Endothelial cell of umbilical vein (primary cell): ENCODE data around the gene DHRS7B. TPM values are rescaled to one million over a fixed set of nuclear protein-coding genes. Genes with fewer than 3 reads are reported as not detected.

Source experiments
- BruUV-seq: library from RNA; stranded (reverse); fragments of 400-500 nt; replicated peaks from 2 replicates; lab custom pipeline; 2021; lab: Mats Ljungman, UMichigan
- CTCF ChIA-PET: fragments of 300-600, 350-600 bp; sonication (Branson Sonifier 250); formaldehyde crosslinking; loops from one replicate; lab custom pipeline; 2021; ENCODE audit warnings: antibody characterized with exemption, inconsistent platforms; lab: Charles Lee
- POLR2A ChIA-PET: fragments of 300-600, 350-600 bp; sonication (Branson Sonifier 250); formaldehyde crosslinking; loops from one replicate; lab custom pipeline; 2021; ENCODE audit warnings: antibody characterized with exemption, inconsistent platforms; lab: Charles Lee
- DNase-seq: peaks from one replicate; pipeline ENCODE4 v3.0.0-alpha.2; 2011; ENCODE audit warnings: low read depth, low spot score
- FAIRE-seq: peaks from 2 replicates; lab custom pipeline; 2011; peaks lifted over from hg19 to GRCh38; lab: Jason Lieb, UNC
- H2AFZ ChIP-seq: 2 replicates; pipeline ENCODE4 v1.6.0; 2012; ENCODE audit warnings: low read depth, low read length, control low read depth, inconsistent platforms
- H3K27ac ChIP-seq: 2 replicates; pipeline ENCODE4 v1.5.1; 2011; ENCODE audit warnings: low read depth, mild to moderate bottlenecking, control low read depth, low read length, moderate library complexity; ENCODE audit not compliant: insufficient read depth
- H3K27me3 ChIP-seq, 2 experiments: 2 replicates each; pipeline versions ENCODE4 v1.6.0 to v1.6.1; 2011; ENCODE audit warnings: low read length in 2 of 2, mixed read lengths in 1 of 2; ENCODE audit not compliant: control insufficient read depth in 2 of 2, insufficient read depth in 2 of 2
- H3K36me3 ChIP-seq, 2 experiments: 2 replicates in 1 of 2; 3 replicates in 1 of 2; pipeline ENCODE4 v1.5.1; 2011; ENCODE audit warnings: low read length in 2 of 2, mild to moderate bottlenecking in 1 of 2, moderate library complexity in 1 of 2; ENCODE audit not compliant: control insufficient read depth in 2 of 2, insufficient read depth in 2 of 2; ENCODE audit errors: extremely low read depth in 1 of 2
- H3K4me1 ChIP-seq: 3 replicates; pipeline ENCODE4 v1.5.1; 2011; ENCODE audit warnings: mild to moderate bottlenecking, low read length; ENCODE audit not compliant: control insufficient read depth, insufficient read depth; ENCODE audit errors: extremely low read depth
- H3K4me2 ChIP-seq: 2 replicates; pipeline ENCODE4 v1.6.1; 2011; ENCODE audit warnings: low read length, control low read depth, mixed read lengths; ENCODE audit not compliant: insufficient read depth
- H3K4me3 ChIP-seq, 3 experiments: fragments of 200-600 bp in 1 of 3; sonication (generic), shearing (Covaris generic) in 1 of 3; replicated peaks in 1 of 3; 2 replicates each; pipeline ENCODE4 v1.5.1; 2011 to 2016; ENCODE audit warnings: control low read depth in 3 of 3, low read length in 3 of 3, mild to moderate bottlenecking in 2 of 3, inconsistent platforms in 1 of 3, low read depth in 1 of 3, moderate library complexity in 1 of 3; ENCODE audit not compliant: insufficient read depth in 1 of 3
- H3K79me2 ChIP-seq: 2 replicates; pipeline ENCODE4 v1.6.0; 2012; ENCODE audit warnings: low read length, inconsistent platforms; ENCODE audit not compliant: control insufficient read depth, insufficient read depth
- H3K9ac ChIP-seq: replicated peaks from 2 replicates; pipeline ENCODE3; 2011; ENCODE audit warnings: low read length, control low read depth; ENCODE audit not compliant: insufficient read depth; ENCODE audit errors: extremely low read depth
- H3K9me1 ChIP-seq: replicated peaks from 3 replicates; pipeline ENCODE4 v1.6.0; 2011; ENCODE audit warnings: mild to moderate bottlenecking, low read length; ENCODE audit not compliant: control insufficient read depth, insufficient read depth; ENCODE audit errors: extremely low read depth
- H3K9me3 ChIP-seq: replicated peaks from 2 replicates; pipeline ENCODE4 v1.5.1; 2012; ENCODE audit warnings: low read length, inconsistent platforms; ENCODE audit not compliant: control insufficient read depth, insufficient read depth
- H4K20me1 ChIP-seq: replicated peaks from 2 replicates; pipeline ENCODE3; 2011; ENCODE audit warnings: mild to moderate bottlenecking, low read length; ENCODE audit not compliant: control insufficient read depth, insufficient read depth; ENCODE audit errors: extremely low read depth
- CTCF ChIP-seq, 2 donors: IDR thresholded peaks; 1 replicate in 1 of 2; 2 replicates in 1 of 2; pipeline ENCODE4 v1.5.1; 2011; ENCODE audit warnings: low read length in 2 of 2, mild to moderate bottlenecking in 2 of 2, moderate library complexity in 2 of 2, control low read depth in 1 of 2, inconsistent platforms in 1 of 2, low read depth in 1 of 2; ENCODE audit not compliant: insufficient read depth in 1 of 2; ENCODE audit errors: extremely low read depth in 1 of 2
- EZH2 ChIP-seq: IDR thresholded peaks from 2 replicates; pipeline ENCODE4 v1.6.1; 2012; ENCODE audit warnings: borderline replicate concordance, low read depth, mild to moderate bottlenecking, moderate library complexity, low read length, inconsistent platforms; ENCODE audit not compliant: severe bottlenecking
- FOS ChIP-seq: IDR thresholded peaks from 2 replicates; pipeline ENCODE4 v1.6.1; 2011; ENCODE audit warnings: mild to moderate bottlenecking, low read length, moderate library complexity, borderline replicate concordance; ENCODE audit not compliant: insufficient read depth
- GATA2 ChIP-seq: IDR thresholded peaks from 2 replicates; pipeline ENCODE4 v1.7.0; 2011; ENCODE audit warnings: low read depth, mild to moderate bottlenecking, moderate library complexity, mixed read lengths, low read length; ENCODE audit not compliant: insufficient read length, insufficient read depth
- JUN ChIP-seq: IDR thresholded peaks from 2 replicates; pipeline ENCODE4 v1.6.1; 2011; ENCODE audit warnings: borderline replicate concordance, low read depth; ENCODE audit not compliant: insufficient read length, insufficient read depth
- MAX ChIP-seq: IDR thresholded peaks from 2 replicates; pipeline ENCODE4 v1.6.1; 2011; ENCODE audit not compliant: insufficient read depth, insufficient read length
- MYC ChIP-seq: IDR thresholded peaks from one replicate; pipeline ENCODE4 v1.6.1; 2011; ENCODE audit warnings: mild to moderate bottlenecking, low read depth, low read length
- POLR2A ChIP-seq: IDR thresholded peaks from 2 replicates; pipeline ENCODE4 v1.6.1; 2012; ENCODE audit warnings: low read depth, mild to moderate bottlenecking, control low read depth, low read length
- POLR2AphosphoS5 ChIP-seq: IDR thresholded peaks from 2 replicates; pipeline ENCODE4 v1.6.1; 2012; ENCODE audit warnings: low read depth, mild to moderate bottlenecking, control low read depth, low read length, moderate library complexity; ENCODE audit not compliant: insufficient read depth
- dilution Hi-C: fragments of 300-500 bp; cut with MboI; formaldehyde crosslinking; loops from one replicate; pipeline ENCODE4 v1.15.0; 2019; ENCODE audit warnings: low sequenced_read_pairs; ENCODE audit not compliant: extremely low pct_ligation_motif_present
- intact Hi-C: fragments of 100-400 bp; cut with micrococcal nuclease; formaldehyde crosslinking; loops from one replicate; pipeline ENCODE4 v1.10.0; 2022
- polyA plus RNA-seq, 4 experiments: library from polyadenylated mRNA; depleted of rRNA in 3 of 4; stranded (reverse) in 3 of 4; unstranded in 1 of 4; fragments of >200 nt; gene quantifications; 2 replicates each; pipeline versions ENCODE4 v1.2.1 to v1.2.3, GENCODE V29; 2011 to 2012; ENCODE audit warnings: missing spikeins in 1 of 4
- total RNA-seq: library from RNA; stranded (reverse); gene quantifications from 2 replicates; pipeline ENCODE4 v1.2.3, GENCODE V29; 2021

DHRS7B gene
- total and polyA plus RNA-seq, 2 donors (not counting 3 experiments of a cell fraction or from before 2014, with no cell fraction given), result 14.0 to 28.1 TPM

- DNase-seq (no peak), FAIRE-seq (no peak)
- Histone ChIP-seq H3K36me3 (no peaks in the 10 kb centered on the region), H3K4me1 (peaks cover 9% of the 10 kb centered on the region), H3K27ac (no peak overlapping the region), H3K9ac (no peak overlapping the region), H3K4me2 (no peak overlapping the region), H3K4me3 (no peak overlapping the region), H3K9me1 (no peaks in the 10 kb centered on the region), H3K79me2 (no peaks in the 10 kb centered on the region), H3K27me3 (no peaks in the 10 kb centered on the region), H3K9me3 (no peaks in the 10 kb centered on the region), H4K20me1 (no peaks in the 10 kb centered on the region), H2AFZ (no peak overlapping the region)
- ChIA-PET POLR2A (no interaction called here), CTCF (no interaction called here)
- dilution Hi-C loops, result no loop called here
- no TSS peak for BruUV-seq
- intact Hi-C loops, result loop anchor here (10.0 kb wide), 1 partner anchor 48 kb away; the partner anchor contains the start of gene TMEM11
- TF ChIP-seq POLR2AphosphoS5 (no peak), CTCF (IDR thresholded peaks at IDR 0.05; ENCODE audit: extremely low read depth in 1 of 2, insufficient read depth in 1 of 2, low read depth in 1 of 2, low read length in 2 of 2) (no peak), EZH2 (no peak), JUN (no peak), MYC (no peak), MAX (no peak), POLR2A (no peak), GATA2 (no peak), FOS (no peak)
These were observed 39.9 kb downstream of the DHRS7B start for GRCh38 chr17:21166595-21167210.
